Stimulated activated CD8-positive, alpha-beta memory T cell treated with anti-CD3 and anti-CD28 coated beads, Interleukin-4, amount 100 ng/mL, for 1 hour (primary cell): Measurements from ENCODE around the gene DCLK2.

Experiments
- DNase-seq, 2 donors: peaks; one replicate each; pipeline ENCODE4 v3.0.0-alpha.2; 2020; ENCODE audit warnings: low read depth in 2 of 2, low spot score in 1 of 2

DCLK2 gene

DNA sequence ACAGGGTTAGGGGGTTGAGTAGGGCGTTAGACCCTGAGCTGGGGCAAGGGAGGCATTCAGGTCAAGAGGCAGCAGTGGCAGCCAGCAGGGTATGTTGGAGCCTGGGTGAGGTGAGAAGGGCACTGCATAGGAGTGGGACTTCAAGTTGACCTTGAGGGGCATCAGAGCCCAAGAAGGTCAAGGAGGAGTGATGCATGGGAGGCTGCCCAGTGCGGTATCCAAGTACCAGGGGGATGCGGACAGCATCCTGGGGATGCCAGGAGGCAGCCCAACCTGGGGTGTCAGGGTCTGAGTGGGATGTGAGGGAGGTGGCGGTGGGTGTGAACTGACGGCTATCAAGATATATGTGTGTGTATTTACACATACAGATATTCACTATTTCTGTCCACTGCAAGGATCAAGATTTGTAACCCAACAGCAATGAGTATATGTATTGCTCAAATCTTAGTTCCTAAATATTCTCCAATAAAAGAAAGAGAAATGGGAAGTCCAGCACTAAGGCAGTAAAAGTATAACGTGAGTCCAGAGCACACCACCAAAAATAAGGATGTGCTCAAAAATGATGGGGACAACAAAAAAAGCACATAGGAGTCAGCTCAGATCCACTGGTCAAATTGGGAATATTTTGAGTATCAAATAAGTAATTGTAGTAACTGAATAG is 9.8 kb upstream of the DCLK2 start:
- no peak for DNase-seq

- DNase-seq: no peak
Observed at GRCh38 chr4:150069353-150069752, 8.9 kb upstream of the DCLK2 start.

GRCh38 chr4:150070464-150071170 is 7.6 kb upstream of the DCLK2 start:
- DNase-seq: no peak

GRCh38 chr4:150072471-150072870 is 5.8 kb upstream of the DCLK2 start:
- no peak for DNase-seq

GRCh38 chr4:150072906-150073714 is 5.1 kb upstream of the DCLK2 start:
- no peak for DNase-seq

GRCh38 chr4:150074064-150074463 is 4.2 kb upstream of the DCLK2 start:
- no peak for DNase-seq

DNA sequence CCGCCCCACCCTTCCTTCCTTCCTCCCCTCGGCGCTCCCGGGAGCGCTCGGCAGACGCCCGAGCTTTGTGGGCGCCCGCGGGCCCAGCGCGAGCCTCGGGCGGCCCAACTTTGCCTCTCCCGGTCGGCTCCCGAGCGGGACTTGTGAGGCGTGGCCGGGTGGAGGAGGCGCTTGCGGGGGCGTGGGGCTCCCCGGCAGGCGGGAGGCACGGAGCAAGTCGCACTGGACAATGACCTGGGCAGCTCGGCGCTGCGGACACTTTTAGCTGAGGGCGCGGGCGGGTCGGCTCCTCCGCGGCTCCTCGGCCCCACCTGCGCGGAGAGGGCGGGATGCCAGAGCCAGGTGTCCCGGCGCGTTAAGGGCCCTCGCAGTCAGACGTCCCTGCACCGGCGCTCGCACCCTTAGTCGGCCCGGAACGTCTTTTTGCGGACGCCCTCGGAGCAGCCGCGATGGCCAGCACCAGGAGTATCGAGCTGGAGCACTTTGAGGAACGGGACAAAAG is 385 bp downstream of the DCLK2 start:
- DNase-seq: no peak

DNA sequence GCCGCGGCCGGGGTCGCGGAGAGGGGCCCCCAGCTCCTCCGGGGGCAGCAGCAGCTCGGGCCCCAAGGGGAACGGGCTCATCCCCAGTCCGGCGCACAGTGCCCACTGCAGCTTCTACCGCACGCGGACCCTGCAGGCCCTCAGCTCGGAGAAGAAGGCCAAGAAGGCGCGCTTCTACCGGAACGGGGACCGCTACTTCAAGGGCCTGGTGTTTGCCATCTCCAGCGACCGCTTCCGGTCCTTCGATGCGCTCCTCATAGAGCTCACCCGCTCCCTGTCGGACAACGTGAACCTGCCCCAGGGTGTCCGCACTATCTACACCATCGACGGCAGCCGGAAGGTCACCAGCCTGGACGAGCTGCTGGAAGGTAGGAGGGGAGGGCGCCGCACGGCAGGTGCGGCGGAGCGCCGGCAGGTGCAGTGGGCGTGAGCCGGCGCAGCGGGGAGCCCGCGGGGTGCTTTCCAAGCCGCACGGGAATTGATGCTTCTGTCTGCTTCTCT is 886 bp downstream of the DCLK2 start:
- no peak for DNase-seq

- DNase-seq: no peak
Observed at GRCh38 chr4:150080337-150080736, 2.1 kb downstream of the DCLK2 start.

DNA sequence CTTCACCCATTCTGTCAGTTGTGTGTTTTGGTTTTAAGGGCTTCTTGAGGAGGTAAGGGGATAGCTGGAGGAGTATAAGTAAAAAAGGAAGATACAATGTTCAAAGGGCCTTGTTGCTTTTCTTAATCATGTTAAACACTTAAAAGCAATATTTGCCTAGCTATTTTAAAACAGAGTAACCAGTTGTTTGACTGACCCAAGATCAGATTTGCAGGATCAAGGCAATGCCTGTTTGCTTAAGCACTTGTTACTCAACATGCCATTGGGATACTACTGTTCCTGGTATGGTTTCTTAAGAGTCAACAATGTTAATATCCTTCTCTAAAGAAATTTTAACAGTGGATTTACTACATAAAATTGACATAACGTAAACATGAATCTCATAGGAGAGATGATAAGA is 2.6 kb downstream of the DCLK2 start:
- no peak for DNase-seq

GRCh38 chr4:150082241-150082640 is 4.0 kb downstream of the DCLK2 start:
- DNase-seq: no peak

DNA sequence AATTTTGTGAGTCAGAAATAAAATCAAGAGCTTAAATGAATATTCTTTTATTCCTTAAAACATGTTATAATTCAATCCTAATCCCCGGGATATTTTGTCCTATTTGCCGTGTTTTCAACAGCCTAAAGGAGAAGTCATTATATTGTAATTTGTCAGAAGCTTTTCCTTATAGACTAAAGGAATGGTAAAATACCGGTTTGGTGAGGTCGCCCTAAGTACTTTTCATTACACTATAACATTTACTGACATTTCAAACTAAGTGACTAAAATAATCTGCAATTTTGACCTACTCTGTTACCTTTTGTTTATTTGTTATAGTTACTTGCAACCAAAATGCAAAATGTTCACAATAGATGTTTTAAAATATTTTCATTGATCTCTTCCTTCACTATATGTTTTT is 8.8 kb downstream of the DCLK2 start:
- no peak for DNase-seq

DNA sequence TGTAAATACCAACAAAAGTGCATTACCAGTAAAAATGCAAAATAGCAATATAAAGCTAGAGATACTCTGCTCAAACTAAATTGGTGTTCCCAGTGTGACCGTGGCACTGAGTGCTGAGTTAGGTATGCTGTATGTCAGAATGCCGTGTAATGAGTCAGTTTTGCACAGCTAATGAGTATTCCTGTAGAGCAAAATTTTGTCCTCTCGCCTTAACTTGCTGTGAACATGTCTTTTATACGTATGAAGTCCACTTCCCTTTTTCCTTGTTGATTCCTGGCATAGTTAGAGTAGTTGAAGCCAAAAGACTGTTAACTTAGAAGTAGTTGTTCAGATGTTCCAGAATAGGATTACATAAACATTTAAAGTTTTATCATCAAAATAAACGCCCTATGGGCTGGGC is 11.5 kb downstream of the DCLK2 start:
- no peak for DNase-seq

- DNase-seq: no peak
Observed at GRCh38 chr4:150090836-150091235, 12.6 kb downstream of the DCLK2 start.

DNA sequence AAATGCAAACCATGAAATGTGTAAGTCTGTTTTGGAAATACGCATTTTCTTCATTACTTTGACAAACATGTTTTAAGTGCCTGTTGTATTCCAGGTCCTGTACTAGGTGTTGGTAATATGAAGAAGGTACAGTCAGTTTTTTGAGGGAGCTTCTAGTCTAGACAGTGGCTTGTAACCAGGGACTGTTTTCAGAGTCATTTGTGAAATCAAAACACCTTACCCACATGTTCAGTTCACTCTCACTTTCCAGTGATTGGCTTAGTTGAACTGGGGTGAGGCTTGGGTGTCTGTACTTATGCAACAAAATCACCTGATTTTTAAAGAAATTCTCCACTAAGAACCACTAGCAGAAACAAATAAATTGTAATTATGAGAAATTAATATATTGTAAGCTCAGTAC is 16.4 kb downstream of the DCLK2 start:
- DNase-seq: no peak

- no peak for DNase-seq
Observed at GRCh38 chr4:150096625-150097024, 18.4 kb downstream of the DCLK2 start.

GRCh38 chr4:150098214-150098613 is 20.0 kb downstream of the DCLK2 start:
- no peak for DNase-seq

DNA sequence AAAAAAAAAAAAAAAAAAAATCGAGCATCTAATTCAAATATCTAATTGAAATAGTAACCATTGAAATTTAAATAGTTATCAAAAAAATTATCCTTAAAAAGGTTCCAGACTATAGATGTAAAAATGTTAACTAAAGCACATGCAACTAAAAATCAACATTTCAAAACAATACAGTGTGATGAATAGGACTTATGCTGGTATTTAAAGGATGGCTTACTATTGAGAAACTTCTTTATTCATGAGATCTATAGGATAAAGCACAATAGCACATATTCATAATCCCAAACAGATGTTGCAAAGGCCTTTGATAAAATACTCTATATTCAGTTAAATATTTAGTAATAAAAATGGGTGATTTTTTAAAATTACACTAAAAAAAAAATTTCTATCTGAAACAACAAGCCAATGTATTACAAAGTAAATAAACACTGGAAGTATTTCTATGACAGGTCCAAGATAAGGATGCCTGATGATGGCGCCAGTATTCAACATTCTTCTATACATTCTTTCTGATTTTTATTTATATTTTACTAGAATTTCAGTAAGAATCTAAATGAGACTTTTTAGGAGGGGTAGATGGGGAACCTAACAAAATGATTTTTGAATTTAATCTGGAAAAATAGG is 26.3 kb downstream of the DCLK2 start:
- no peak for DNase-seq

GRCh38 chr4:150106886-150107285 is 28.6 kb downstream of the DCLK2 start:
- no peak for DNase-seq

GRCh38 chr4:150108691-150109090 is 30.4 kb downstream of the DCLK2 start:
- no peak for DNase-seq

GRCh38 chr4:150114641-150115040 is 36.4 kb downstream of the DCLK2 start:
- DNase-seq: no peak
